GM12878 (cell line): ENCODE measurements around the gene COL11A1. TPM values are rescaled to one million over a fixed set of nuclear protein-coding genes. Genes with fewer than 3 reads are reported as not detected.

ENCODE experiments used
- ATAC-seq: fragments of 200-7000 bp; cut with Tn5 transposase; 3 replicates; pipeline ENCODE4 v1.9.1; 2020; ENCODE audit warnings: mild to moderate bottlenecking, moderate library complexity
- BruUV-seq: library from RNA; stranded (reverse); fragments of 400-500 nt; replicated peaks from 2 replicates; lab custom pipeline; 2021; lab: Mats Ljungman, UMichigan
- CTCF ChIA-PET: fragments of 300-600 bp; sonication (Branson Sonifier 250); formaldehyde crosslinking; extraction: SDS; loops from one replicate; lab custom pipeline; 2021; ENCODE audit warnings: inconsistent platforms; lab: Yijun Ruan, JAX
- POLR2A ChIA-PET: fragments of 350-600 bp; formaldehyde crosslinking; extraction: SDS; loops from one replicate; lab custom pipeline; 2021; ENCODE audit warnings: inconsistent platforms; lab: Charles Lee
- RAD21 ChIA-PET: fragments of 300-600 bp; sonication (Branson Sonifier 250); formaldehyde crosslinking; loops from one replicate; lab custom pipeline; 2023; ENCODE audit warnings: antibody characterized with exemption; ENCODE audit not compliant: unreplicated experiment; lab: Charles Lee
- SMC1A ChIA-PET: fragments of 300-600 bp; sonication (Branson Sonifier 250); formaldehyde crosslinking; loops from one replicate; lab custom pipeline; 2023; ENCODE audit not compliant: unreplicated experiment, uncharacterized antibody; lab: Charles Lee
- DNase-seq: peaks from one replicate; pipeline ENCODE4 v3.0.0-alpha.2; 2011; ENCODE audit warnings: low read depth, low spot score
- FAIRE-seq: peaks from 3 replicates; lab custom pipeline; 2011; peaks lifted over from hg19 to GRCh38; lab: Jason Lieb, UNC
- H2AFZ ChIP-seq: 2 replicates; pipeline ENCODE4 v1.6.0; 2011; ENCODE audit warnings: low read depth, low read length, control low read depth; ENCODE audit not compliant: control insufficient read depth
- H3K27ac ChIP-seq: 2 replicates; pipeline ENCODE4 v1.5.1; 2011; ENCODE audit warnings: control low read depth; ENCODE audit not compliant: control insufficient read depth, insufficient read depth
- H3K27me3 ChIP-seq, 2 experiments: replicated peaks in 1 of 2; 2 replicates each; pipeline versions ENCODE4 v1.6.0 to v1.6.1; 2011; ENCODE audit warnings: low read length in 1 of 2; ENCODE audit not compliant: control insufficient read depth in 2 of 2, insufficient read depth in 2 of 2
- H3K36me3 ChIP-seq, 2 experiments: 2 replicates each; pipeline ENCODE4 v1.5.1; 2011; ENCODE audit warnings: low read length in 1 of 2; ENCODE audit not compliant: control insufficient read depth in 2 of 2, insufficient read depth in 2 of 2
- H3K4me1 ChIP-seq: 2 replicates; pipeline ENCODE4 v1.6.1; 2011; ENCODE audit warnings: mild to moderate bottlenecking, low read length, moderate library complexity, mixed read lengths; ENCODE audit not compliant: control insufficient read depth, insufficient read depth
- H3K4me2 ChIP-seq: 2 replicates; pipeline ENCODE4 v1.6.0; 2011; ENCODE audit warnings: control low read depth; ENCODE audit not compliant: control insufficient read depth, insufficient read depth
- H3K4me3 ChIP-seq: fragments of 200-600 bp; sonication (generic); 2 replicates; pipeline ENCODE4 v1.5.1; 2016
- H3K79me2 ChIP-seq: 2 replicates; pipeline ENCODE4 v1.6.0; 2011; ENCODE audit warnings: low read length; ENCODE audit not compliant: control insufficient read depth, insufficient read depth
- H3K9ac ChIP-seq: 2 replicates; pipeline ENCODE4 v1.8.0; 2011; ENCODE audit warnings: low read length, control low read depth, mixed read lengths; ENCODE audit not compliant: control insufficient read depth, insufficient read depth
- H3K9me3 ChIP-seq: replicated peaks from 3 replicates; pipeline ENCODE4 v1.5.1; 2011; ENCODE audit warnings: mild to moderate bottlenecking, low read length; ENCODE audit not compliant: control insufficient read depth, insufficient read depth
- H4K20me1 ChIP-seq: 2 replicates; pipeline ENCODE4 v1.6.0; 2011; ENCODE audit not compliant: control insufficient read depth, insufficient read depth
- CREM ChIP-seq: IDR thresholded peaks from 2 replicates; pipeline ENCODE4 v1.6.1; 2014; ENCODE audit warnings: antibody characterized with exemption, low read depth
- DPF2 ChIP-seq: fragments of 450-650 bp; IDR thresholded peaks from 2 replicates; pipeline ENCODE4 v1.6.1; 2017; ENCODE audit warnings: mild to moderate bottlenecking
- HCFC1 ChIP-seq: fragments of 150-350 bp; IDR thresholded peaks from 2 replicates; pipeline ENCODE4 v1.6.1; 2014; ENCODE audit warnings: low read length
- HDAC6 ChIP-seq: fragments of 200-600 bp; sonication (generic); IDR thresholded peaks from one replicate; pipeline ENCODE4 v1.8.0; 2017; ENCODE audit warnings: antibody characterized with exemption; ENCODE audit not compliant: unreplicated experiment
- NBN ChIP-seq: fragments of 450-650 bp; IDR thresholded peaks from 2 replicates; pipeline ENCODE4 v1.6.1; 2016
- NFXL1 ChIP-seq: fragments of 450-650 bp; IDR thresholded peaks from 2 replicates; pipeline ENCODE4 v1.6.1; 2017; ENCODE audit warnings: antibody characterized with exemption, mild to moderate bottlenecking, borderline replicate concordance
- PAX5 ChIP-seq: IDR thresholded peaks from 2 replicates; pipeline ENCODE4 v1.6.1; 2011; ENCODE audit warnings: low read depth, low read length, borderline replicate concordance
- RUNX3 ChIP-seq: IDR thresholded peaks from 2 replicates; pipeline ENCODE4 v1.6.1; 2012; ENCODE audit warnings: low read length, inconsistent platforms
- SMAD1 ChIP-seq: fragments of 450-650 bp; IDR thresholded peaks from 2 replicates; pipeline ENCODE4 v1.6.1; 2018; ENCODE audit warnings: mild to moderate bottlenecking, low read depth; ENCODE audit not compliant: partially characterized antibody
- YBX1 ChIP-seq: fragments of 450-650 bp; IDR thresholded peaks from 2 replicates; pipeline ENCODE4 v1.6.1; 2016; ENCODE audit warnings: antibody characterized with exemption
- ZBTB33 ChIP-seq: fragments of 450-650 bp; IDR thresholded peaks from 2 replicates; pipeline ENCODE4 v1.6.1; 2017; ENCODE audit warnings: mild to moderate bottlenecking
- ZNF274 ChIP-seq: IDR thresholded peaks from one replicate; pipeline ENCODE4 v1.8.0; 2011; ENCODE audit not compliant: insufficient read length, insufficient read depth
- WGBS: methylation state at CpG from one replicate; pipeline ENCODE4 v1.1.6; 2016; ENCODE audit warnings: low lambda C conversion rate; ENCODE audit not compliant: insufficient replicate concordance, insufficient coverage; ENCODE audit errors: missing lambda C conversion rate; 5-methylcytosine and 5-hydroxymethylcytosine counted together
- in situ Hi-C: fragments of 300-500 bp; cut with MboI; formaldehyde crosslinking; loops from 9 replicates; pipeline ENCODE4 v1.14.3; 2018; ENCODE audit warnings: mixed read lengths
- intact Hi-C: fragments of 100-400 bp; cut with micrococcal nuclease; formaldehyde crosslinking; loops from one replicate; pipeline ENCODE4 v1.14.2; 2022; ENCODE audit not compliant: unreplicated experiment
- polyA plus RNA-seq, 11 experiments: library from polyadenylated mRNA; depleted of rRNA in 4 of 11; unstranded in 6 of 11; stranded (reverse) in 5 of 11; fragments of >200 nt; fragmentation: Nextera tagmentation in 4 of 11; fragmentation: Illumina TruSeq in 1 of 11; extraction: Ambion mirVana in 4 of 11; extraction: Trizol in 1 of 11; gene quantifications; 1 replicate in 1 of 11; 2 replicates in 10 of 11; pipeline versions ENCODE4 v1.2.1 to v1.2.3, GENCODE V29; 2011 to 2016; ENCODE audit warnings: inconsistent platforms in 2 of 11, missing spikeins in 2 of 11, low read depth in 1 of 11
- total RNA-seq, 4 experiments: library from RNA; depleted of rRNA in 3 of 4; stranded (reverse); fragments of >200 nt in 3 of 4; fragmentation: Illumina TruSeq in 1 of 4; extraction: Trizol in 1 of 4; gene quantifications; 2 replicates each; pipeline versions ENCODE4 v1.2.1 to v1.2.3, GENCODE V29; 2013 to 2021
- TF ChIP-seq, protein P1 (sequence below): fragments of 450-650 bp; formaldehyde crosslinking; IDR thresholded peaks from 2 replicates; pipeline ENCODE4 v1.5.0; 2022; ENCODE audit warnings: mild to moderate bottlenecking, missing genetic modification characterization
- TF ChIP-seq, protein P2 (sequence below): fragments of 450-650 bp; IDR thresholded peaks from 2 replicates; pipeline ENCODE4 v1.6.1; 2017; ENCODE audit warnings: antibody characterized with exemption, mild to moderate bottlenecking, moderate library complexity

The COL11A1 gene
- total and polyA plus RNA-seq, 10 of the 15 experiments (the other 5 are each of a cell fraction or from before 2014, with no cell fraction given) = 0.11 TPM; not detected in 9

DNA sequence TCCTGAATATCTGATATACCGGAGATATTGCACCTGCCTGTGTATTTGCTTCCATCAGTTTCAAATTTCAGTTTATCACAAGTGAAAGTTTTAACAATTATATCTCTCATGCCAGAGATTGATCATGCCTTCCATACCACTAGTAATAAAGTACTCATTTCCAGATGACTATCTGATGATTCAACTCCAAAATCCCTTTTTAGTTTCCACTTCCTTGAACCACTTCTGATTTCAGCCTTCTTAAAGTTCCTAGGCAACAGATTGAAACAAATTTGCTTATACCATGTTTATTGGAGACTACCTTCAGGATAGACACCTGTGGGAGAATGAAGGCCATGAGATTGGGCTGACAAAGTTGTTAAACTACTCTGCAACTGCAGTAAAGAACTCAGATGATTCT is 21.5 kb upstream of the COL11A1 start:
- DNase-seq (no peak), FAIRE-seq (no peak), ATAC-seq (no peak)
- Histone ChIP-seq H3K9me3 (no peaks in the 10 kb centered on the region), H3K36me3 (no peaks in the 10 kb centered on the region), H2AFZ (no peak overlapping the region), H3K27ac (no peak overlapping the region), H3K79me2 (no peaks in the 10 kb centered on the region), H3K9ac (no peak overlapping the region), H3K27me3 (no peaks in the 10 kb centered on the region), H4K20me1 (no peaks in the 10 kb centered on the region), H3K4me2 (no peak overlapping the region), H3K4me1 (no peaks in the 10 kb centered on the region), H3K4me3 (no peak overlapping the region)
- BruUV-seq = no TSS peak
- ChIA-PET RAD21 (no interaction called here), POLR2A (no interaction called here), SMC1A (no interaction called here), CTCF (interaction anchor here (0.6 kb wide), 1 partner anchor 53 kb away, joined by 3 read pairs; no protein-coding TSS in a partner anchor)
- intact Hi-C loops = no loop called here
- TF ChIP-seq ZNF274 (no peak), RUNX3 (no peak), ZBTB33 (no peak), HCFC1 (no peak), HDAC6 (no peak), NBN (no peak), PAX5 (no peak), NFXL1 (no peak), CREM (no peak), DPF2 (no peak), SMAD1 (no peak), YBX1 (no peak)
- TF ChIP-seq, protein P1, sequence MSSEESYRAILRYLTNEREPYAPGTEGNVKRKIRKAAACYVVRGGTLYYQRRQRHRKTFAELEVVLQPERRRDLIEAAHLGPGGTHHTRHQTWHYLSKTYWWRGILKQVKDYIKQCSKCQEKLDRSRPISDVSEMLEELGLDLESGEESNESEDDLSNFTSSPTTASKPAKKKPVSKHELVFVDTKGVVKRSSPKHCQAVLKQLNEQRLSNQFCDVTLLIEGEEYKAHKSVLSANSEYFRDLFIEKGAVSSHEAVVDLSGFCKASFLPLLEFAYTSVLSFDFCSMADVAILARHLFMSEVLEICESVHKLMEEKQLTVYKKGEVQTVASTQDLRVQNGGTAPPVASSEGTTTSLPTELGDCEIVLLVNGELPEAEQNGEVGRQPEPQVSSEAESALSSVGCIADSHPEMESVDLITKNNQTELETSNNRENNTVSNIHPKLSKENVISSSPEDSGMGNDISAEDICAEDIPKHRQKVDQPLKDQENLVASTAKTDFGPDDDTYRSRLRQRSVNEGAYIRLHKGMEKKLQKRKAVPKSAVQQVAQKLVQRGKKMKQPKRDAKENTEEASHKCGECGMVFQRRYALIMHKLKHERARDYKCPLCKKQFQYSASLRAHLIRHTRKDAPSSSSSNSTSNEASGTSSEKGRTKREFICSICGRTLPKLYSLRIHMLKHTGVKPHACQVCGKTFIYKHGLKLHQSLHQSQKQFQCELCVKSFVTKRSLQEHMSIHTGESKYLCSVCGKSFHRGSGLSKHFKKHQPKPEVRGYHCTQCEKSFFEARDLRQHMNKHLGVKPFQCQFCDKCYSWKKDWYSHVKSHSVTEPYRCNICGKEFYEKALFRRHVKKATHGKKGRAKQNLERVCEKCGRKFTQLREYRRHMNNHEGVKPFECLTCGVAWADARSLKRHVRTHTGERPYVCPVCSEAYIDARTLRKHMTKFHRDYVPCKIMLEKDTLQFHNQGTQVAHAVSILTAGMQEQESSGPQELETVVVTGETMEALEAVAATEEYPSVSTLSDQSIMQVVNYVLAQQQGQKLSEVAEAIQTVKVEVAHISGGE (CRISPR knock-in tag) = no peak
- TF ChIP-seq, protein P2, sequence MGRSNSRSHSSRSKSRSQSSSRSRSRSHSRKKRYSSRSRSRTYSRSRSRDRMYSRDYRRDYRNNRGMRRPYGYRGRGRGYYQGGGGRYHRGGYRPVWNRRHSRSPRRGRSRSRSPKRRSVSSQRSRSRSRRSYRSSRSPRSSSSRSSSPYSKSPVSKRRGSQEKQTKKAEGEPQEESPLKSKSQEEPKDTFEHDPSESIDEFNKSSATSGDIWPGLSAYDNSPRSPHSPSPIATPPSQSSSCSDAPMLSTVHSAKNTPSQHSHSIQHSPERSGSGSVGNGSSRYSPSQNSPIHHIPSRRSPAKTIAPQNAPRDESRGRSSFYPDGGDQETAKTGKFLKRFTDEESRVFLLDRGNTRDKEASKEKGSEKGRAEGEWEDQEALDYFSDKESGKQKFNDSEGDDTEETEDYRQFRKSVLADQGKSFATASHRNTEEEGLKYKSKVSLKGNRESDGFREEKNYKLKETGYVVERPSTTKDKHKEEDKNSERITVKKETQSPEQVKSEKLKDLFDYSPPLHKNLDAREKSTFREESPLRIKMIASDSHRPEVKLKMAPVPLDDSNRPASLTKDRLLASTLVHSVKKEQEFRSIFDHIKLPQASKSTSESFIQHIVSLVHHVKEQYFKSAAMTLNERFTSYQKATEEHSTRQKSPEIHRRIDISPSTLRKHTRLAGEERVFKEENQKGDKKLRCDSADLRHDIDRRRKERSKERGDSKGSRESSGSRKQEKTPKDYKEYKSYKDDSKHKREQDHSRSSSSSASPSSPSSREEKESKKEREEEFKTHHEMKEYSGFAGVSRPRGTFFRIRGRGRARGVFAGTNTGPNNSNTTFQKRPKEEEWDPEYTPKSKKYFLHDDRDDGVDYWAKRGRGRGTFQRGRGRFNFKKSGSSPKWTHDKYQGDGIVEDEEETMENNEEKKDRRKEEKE = no peak
- in situ Hi-C loops = no loop called here
- 48% methylated on average over 1 of the region's 1 CpG for WGBS
